Measurements from ENCODE around the gene RBBP7. TPM values are rescaled to one million over a fixed set of nuclear protein-coding genes. Genes with fewer than 3 reads are reported as not detected.
A peak's percentile ranks its signal among the peaks of the same experiment; 100 is the strongest.

Gene RBBP7
- 138 and 185 TPM in 2 replicates for total RNA-seq (2014; rRNA removed; shearing (Covaris generic); ENCODE audit: low replicate concordance)

DNA sequence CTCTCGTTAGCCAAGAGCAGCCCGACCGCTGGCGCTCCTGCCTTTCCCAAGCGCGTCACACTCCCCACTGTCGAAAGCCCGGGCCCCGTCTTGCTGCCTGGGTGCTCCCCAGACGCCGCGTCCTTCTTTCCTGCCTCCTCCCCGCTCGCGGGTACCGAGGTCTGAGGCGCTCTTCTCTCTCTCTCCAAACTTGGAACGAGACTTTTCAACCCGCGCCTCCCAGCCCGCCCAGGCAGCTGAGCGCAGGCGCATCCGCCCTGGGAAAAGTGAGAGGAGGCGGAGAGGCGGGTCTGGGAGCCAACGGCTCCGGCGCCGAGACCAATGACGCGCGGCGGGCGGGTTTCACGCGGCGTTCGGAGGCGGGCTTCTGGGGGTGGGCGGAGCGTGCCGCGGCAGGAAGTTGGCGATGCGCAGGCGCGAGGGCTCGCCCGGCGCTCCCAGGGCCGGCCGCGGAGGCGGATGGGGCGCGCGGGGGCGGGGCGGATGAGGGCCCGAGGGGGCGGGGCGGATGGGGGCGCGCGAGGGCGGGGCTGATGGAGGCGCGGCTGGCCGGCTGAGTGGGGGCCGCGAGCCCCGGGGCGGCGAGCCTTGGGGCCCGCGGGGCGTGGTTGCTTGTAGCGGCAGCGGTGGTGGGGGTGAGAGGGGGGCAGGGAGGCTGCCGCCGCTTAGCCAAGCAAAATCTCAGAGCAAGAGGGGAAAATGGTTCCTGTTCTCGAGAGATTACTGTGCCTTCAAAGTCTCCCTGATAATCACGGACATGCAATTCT is at the start of gene RBBP7:
Gene RBBP7, minus strand, starts transcription at position 268 of the 767 bp plus-strand sequence. CDS start 309 bp downstream, outside the sequence.
- H3K4me2 ChIP-seq (ENCODE audit: low read depth, low read length, poor library complexity, severe bottlenecking): peak within 1 kb of the TSS; percentile 79
- peaks cover 15% of the 10 kb centered on the region for H3K36me3 ChIP-seq (ENCODE audit: insufficient read depth, low read length)
- H3K9me3 ChIP-seq (ENCODE audit: low read length): no peaks in the 10 kb centered on the region
- peak; percentile 95 for DNase-seq
- H3K9me2 ChIP-seq (replicated peaks; ENCODE audit: insufficient read depth, low read length): no peaks in the 10 kb centered on the region
- H3K4me1 ChIP-seq (ENCODE audit: low read length): peaks cover 32% of the 10 kb centered on the region
- no peaks in the 10 kb centered on the region; the same call in 1 of the 2 replicates for H4K20me1 ChIP-seq (ENCODE audit: insufficient read depth, low read depth, low read length)
- H3K9ac ChIP-seq (ENCODE audit: low read length): peak within 1 kb of the TSS; percentile 86
- H3K4me3 ChIP-seq (ENCODE audit: low read length): peak within 1 kb of the TSS; percentile 73
- no peaks in the 10 kb centered on the region for H3K27me3 ChIP-seq (ENCODE audit: low read length)
- peak within 1 kb of the TSS; percentile 39; the same call in 1 of the 2 replicates for H2AFZ ChIP-seq (ENCODE audit: low read length)
- peak within 1 kb of the TSS; percentile 83 for H3K27ac ChIP-seq (ENCODE audit: low read length)
- peaks cover 40% of the 10 kb centered on the region for H3K79me2 ChIP-seq (ENCODE audit: low read length)

DNA sequence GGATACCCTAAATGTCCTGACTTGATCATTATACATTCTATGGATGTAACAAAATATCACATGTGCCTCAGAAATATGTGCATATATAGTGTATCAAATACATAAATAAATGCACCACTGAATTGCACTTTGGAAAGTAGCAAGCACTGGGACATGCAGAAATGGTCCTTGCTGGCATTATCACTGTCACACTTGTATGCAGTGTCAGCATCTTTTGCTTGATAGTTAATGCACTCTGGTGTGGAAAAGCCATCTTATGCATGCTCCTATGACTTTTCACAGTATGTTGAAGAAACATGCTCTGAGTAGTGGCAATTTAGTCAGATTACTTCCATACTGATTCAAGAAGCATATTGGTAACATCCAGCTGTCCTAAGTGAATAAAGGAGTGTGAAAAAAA is 48.8 kb upstream of the RBBP7 start:
- Histone ChIP-seq H3K27me3 (ENCODE audit: low read length) (no peaks in the 10 kb centered on the region), H3K4me2 (ENCODE audit: low read depth, low read length, poor library complexity, severe bottlenecking) (no peak overlapping the region), H3K4me3 (ENCODE audit: low read length) (no peak overlapping the region), H3K9me2 (replicated peaks; ENCODE audit: insufficient read depth, low read length) (no peaks in the 10 kb centered on the region), H3K79me2 (ENCODE audit: low read length) (no peaks in the 10 kb centered on the region), H3K36me3 (ENCODE audit: insufficient read depth, low read length) (no peaks in the 10 kb centered on the region), H4K20me1 (ENCODE audit: insufficient read depth, low read depth, low read length) (no peaks in the 10 kb centered on the region), H3K4me1 (ENCODE audit: low read length) (no peaks in the 10 kb centered on the region), H3K9ac (ENCODE audit: low read length) (no peak overlapping the region), H3K9me3 (ENCODE audit: low read length) (no peaks in the 10 kb centered on the region), H3K27ac (ENCODE audit: low read length) (no peak overlapping the region), H2AFZ (ENCODE audit: low read length) (no peak overlapping the region)
- DNase-seq: no peak

DNA sequence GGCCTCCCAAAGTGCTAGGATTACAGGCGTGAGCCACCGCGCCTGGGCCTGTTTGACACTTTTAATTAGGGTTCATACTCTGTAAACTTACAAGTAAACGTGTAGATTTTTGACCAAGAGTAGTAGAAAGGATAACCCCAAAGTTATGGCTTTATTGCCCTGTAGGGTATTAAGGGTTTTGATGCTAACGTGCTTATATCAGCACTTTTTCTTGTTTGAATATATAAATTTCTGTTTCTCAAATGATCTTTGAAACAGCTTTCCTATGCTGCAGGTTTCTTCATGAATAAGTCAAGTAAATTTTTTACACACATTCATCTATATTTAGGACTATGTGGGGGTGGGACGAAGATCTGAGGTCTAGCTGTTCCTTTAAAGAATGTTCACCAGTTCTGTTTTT is 47.0 kb upstream of the RBBP7 start:
- no peak overlapping the region for H3K27ac ChIP-seq (ENCODE audit: low read length)
- no peaks in the 10 kb centered on the region for H3K9me3 ChIP-seq (ENCODE audit: low read length)

DNA sequence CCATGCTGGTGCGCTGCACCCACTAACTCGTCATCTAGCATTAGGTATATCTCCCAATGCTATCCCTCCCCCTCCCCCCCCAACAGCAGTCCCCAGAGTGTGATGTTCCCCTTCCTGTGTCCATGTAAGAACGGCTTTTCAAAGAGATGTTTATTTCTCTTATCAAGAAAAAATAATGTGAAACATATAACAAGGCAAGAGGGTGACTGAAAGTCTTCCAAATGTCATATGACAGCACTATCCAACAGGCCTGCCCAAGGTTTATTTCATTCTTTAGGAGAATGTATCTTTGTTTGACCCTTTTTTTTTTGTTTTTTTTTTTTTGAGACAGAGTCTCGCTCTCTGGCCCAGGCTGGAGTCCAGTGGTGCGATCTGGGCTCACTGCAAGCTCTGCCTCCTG is 46.4 kb upstream of the RBBP7 start:
- no peak for DNase-seq
- Histone ChIP-seq H3K9me3 (ENCODE audit: low read length) (no peaks in the 10 kb centered on the region), H3K4me2 (ENCODE audit: low read depth, low read length, poor library complexity, severe bottlenecking) (no peak overlapping the region), H3K27me3 (ENCODE audit: low read length) (no peaks in the 10 kb centered on the region), H2AFZ (ENCODE audit: low read length) (no peak overlapping the region), H3K9ac (ENCODE audit: low read length) (no peak overlapping the region), H3K36me3 (ENCODE audit: insufficient read depth, low read length) (no peaks in the 10 kb centered on the region), H3K4me1 (ENCODE audit: low read length) (no peaks in the 10 kb centered on the region), H3K4me3 (ENCODE audit: low read length) (no peak overlapping the region), H4K20me1 (ENCODE audit: insufficient read depth, low read depth, low read length) (no peaks in the 10 kb centered on the region), H3K79me2 (ENCODE audit: low read length) (no peaks in the 10 kb centered on the region), H3K27ac (ENCODE audit: low read length) (no peak overlapping the region), H3K9me2 (replicated peaks; ENCODE audit: insufficient read depth, low read length) (no peaks in the 10 kb centered on the region)

More for the DNA sequence above, 47.0 kb upstream of the RBBP7 start:
- no peak overlapping the region for H2AFZ ChIP-seq (ENCODE audit: low read length)
- H4K20me1 ChIP-seq (ENCODE audit: insufficient read depth, low read depth, low read length): no peaks in the 10 kb centered on the region
- no peak overlapping the region for H3K9ac ChIP-seq (ENCODE audit: low read length)
- no peak overlapping the region for H3K4me3 ChIP-seq (ENCODE audit: low read length)
- H3K9me2 ChIP-seq (replicated peaks; ENCODE audit: insufficient read depth, low read length): no peaks in the 10 kb centered on the region
- no peaks in the 10 kb centered on the region for H3K79me2 ChIP-seq (ENCODE audit: low read length)
- peak; percentile 11 for DNase-seq
- H3K27me3 ChIP-seq (ENCODE audit: low read length): no peaks in the 10 kb centered on the region
- no peaks in the 10 kb centered on the region for H3K4me1 ChIP-seq (ENCODE audit: low read length)
- H3K4me2 ChIP-seq (ENCODE audit: low read depth, low read length, poor library complexity, severe bottlenecking): no peak overlapping the region
- H3K36me3 ChIP-seq (ENCODE audit: insufficient read depth, low read length): no peaks in the 10 kb centered on the region

DNA sequence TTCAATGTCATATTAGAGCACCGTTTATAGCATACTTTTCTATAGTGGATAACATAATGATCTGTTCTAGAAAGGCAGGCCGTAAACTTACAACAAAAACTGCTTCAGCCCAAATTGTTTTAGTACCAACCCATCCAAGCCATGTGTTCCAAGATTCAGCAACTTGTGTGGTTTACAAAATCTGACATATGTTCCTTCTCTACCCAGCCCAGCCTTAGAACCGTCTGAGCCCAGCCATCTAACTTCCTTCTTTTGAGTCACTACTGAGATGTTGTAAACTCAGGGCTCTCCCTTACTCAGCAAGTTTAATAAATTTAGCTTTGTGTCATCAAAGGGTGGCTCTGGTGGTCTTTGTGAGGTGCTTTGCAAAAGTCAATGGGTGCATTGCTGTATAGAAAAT is 43.9 kb upstream of the RBBP7 start:
- Histone ChIP-seq H3K27me3 (ENCODE audit: low read length) (no peaks in the 10 kb centered on the region), H3K4me3 (ENCODE audit: low read length) (no peak overlapping the region), H3K27ac (ENCODE audit: low read length) (no peak overlapping the region), H3K9me2 (replicated peaks; ENCODE audit: insufficient read depth, low read length) (no peaks in the 10 kb centered on the region), H3K9me3 (ENCODE audit: low read length) (no peaks in the 10 kb centered on the region), H3K36me3 (ENCODE audit: insufficient read depth, low read length) (no peaks in the 10 kb centered on the region), H3K4me1 (ENCODE audit: low read length) (no peaks in the 10 kb centered on the region), H4K20me1 (ENCODE audit: insufficient read depth, low read depth, low read length) (no peaks in the 10 kb centered on the region), H3K4me2 (ENCODE audit: low read depth, low read length, poor library complexity, severe bottlenecking) (no peak overlapping the region), H3K79me2 (ENCODE audit: low read length) (no peaks in the 10 kb centered on the region), H3K9ac (ENCODE audit: low read length) (no peak overlapping the region), H2AFZ (ENCODE audit: low read length) (no peak overlapping the region)
- DNase-seq: no peak

DNA sequence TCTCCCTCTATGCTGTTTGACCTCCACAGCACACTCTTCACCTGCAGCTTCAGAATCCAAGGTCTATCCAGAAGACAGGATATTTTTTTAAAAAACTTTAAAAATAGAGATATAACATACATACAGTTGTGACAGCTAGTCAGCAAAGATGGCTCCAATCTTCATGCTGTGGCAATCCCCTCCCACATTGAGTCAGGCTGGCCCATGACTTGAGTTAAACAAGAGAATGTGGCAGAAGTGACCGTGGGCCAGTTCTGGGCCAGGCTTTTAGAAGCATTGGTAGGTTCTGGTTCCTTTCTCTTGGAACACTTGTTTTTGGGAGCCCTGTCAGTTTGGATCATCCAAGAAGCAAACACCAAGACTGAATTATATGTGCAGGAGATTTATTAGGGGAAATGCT is 40.2 kb upstream of the RBBP7 start:
- no peak overlapping the region for H2AFZ ChIP-seq (ENCODE audit: low read length)
- no peaks in the 10 kb centered on the region for H3K9me3 ChIP-seq (ENCODE audit: low read length)
- H3K4me2 ChIP-seq (ENCODE audit: low read depth, low read length, poor library complexity, severe bottlenecking): no peak overlapping the region
- H3K27ac ChIP-seq (ENCODE audit: low read length): no peak overlapping the region
- no peak overlapping the region for H3K4me3 ChIP-seq (ENCODE audit: low read length)
- no peaks in the 10 kb centered on the region for H3K36me3 ChIP-seq (ENCODE audit: insufficient read depth, low read length)
- no peak overlapping the region for H3K9ac ChIP-seq (ENCODE audit: low read length)
- H3K4me1 ChIP-seq (ENCODE audit: low read length): no peaks in the 10 kb centered on the region
- no peaks in the 10 kb centered on the region for H3K79me2 ChIP-seq (ENCODE audit: low read length)
- no peak for DNase-seq
- no peaks in the 10 kb centered on the region for H4K20me1 ChIP-seq (ENCODE audit: insufficient read depth, low read depth, low read length)
- no peaks in the 10 kb centered on the region for H3K9me2 ChIP-seq (replicated peaks; ENCODE audit: insufficient read depth, low read length)
- H3K27me3 ChIP-seq (ENCODE audit: low read length): no peaks in the 10 kb centered on the region

DNA sequence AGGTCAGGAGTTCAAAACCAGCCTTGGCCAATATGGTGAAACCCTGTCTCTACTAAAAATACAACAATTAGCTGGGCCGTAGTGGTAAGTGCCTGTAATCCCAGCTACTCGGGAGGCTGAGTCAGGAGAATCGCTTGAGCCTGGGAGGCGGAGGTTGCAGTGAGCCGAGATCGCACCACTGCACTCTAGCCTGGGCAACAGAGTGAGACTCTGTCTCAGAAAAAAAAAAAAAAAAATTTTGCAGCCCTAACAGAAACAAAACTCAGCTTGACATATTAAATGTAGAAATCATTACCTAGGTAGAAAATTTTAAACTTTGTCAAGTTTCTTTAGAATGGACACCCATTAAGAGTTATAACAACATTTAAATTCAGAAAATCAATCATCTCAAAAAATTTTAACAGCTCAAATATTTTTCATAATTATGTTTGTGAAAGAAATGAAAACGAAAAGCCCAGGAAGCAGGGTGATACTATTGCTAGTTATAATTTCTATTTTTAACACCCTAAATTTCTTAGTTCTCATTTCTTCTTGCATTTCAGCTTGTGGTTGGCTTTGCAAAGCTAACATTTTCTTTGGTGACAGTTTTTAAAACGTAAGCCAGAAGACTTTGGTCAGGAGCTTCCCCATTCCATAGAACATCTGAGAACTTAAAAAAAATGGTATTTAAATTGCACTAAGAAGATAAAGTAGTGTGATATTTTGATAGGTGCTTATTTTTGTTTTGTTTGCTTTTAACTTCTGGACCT is 33.3 kb upstream of the RBBP7 start:
- Histone ChIP-seq H4K20me1 (ENCODE audit: insufficient read depth, low read depth, low read length) (no peaks in the 10 kb centered on the region), H3K4me1 (ENCODE audit: low read length) (no peaks in the 10 kb centered on the region), H3K4me2 (ENCODE audit: low read depth, low read length, poor library complexity, severe bottlenecking) (no peak overlapping the region), H3K9ac (ENCODE audit: low read length) (no peak overlapping the region), H3K36me3 (ENCODE audit: insufficient read depth, low read length) (no peaks in the 10 kb centered on the region), H3K4me3 (ENCODE audit: low read length) (no peak overlapping the region), H3K79me2 (ENCODE audit: low read length) (no peaks in the 10 kb centered on the region), H3K27ac (ENCODE audit: low read length) (no peak overlapping the region), H2AFZ (ENCODE audit: low read length) (no peak overlapping the region), H3K27me3 (ENCODE audit: low read length) (no peaks in the 10 kb centered on the region), H3K9me3 (ENCODE audit: low read length) (no peaks in the 10 kb centered on the region), H3K9me2 (replicated peaks; ENCODE audit: insufficient read depth, low read length) (no peaks in the 10 kb centered on the region)
- DNase-seq: no peak

DNA sequence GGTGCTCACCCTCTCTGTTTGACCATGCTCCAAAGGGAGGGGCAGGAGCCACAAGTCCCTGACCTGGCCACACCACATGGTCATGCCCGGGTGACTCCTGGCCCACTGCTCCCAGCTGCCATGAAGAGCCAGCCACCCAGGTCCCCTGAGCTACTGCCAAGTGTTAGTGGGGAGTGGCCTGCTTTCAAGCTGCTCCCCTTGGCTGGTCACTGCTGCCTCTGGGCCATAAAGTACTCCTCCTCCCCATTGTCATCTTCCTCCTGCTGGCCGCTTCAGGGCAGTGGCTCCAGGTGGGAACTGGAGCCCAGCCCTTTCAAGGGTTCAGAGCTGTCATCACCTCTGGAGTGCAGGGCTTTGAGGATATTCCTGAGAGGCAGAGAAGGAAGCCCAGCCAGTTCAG is 27.3 kb upstream of the RBBP7 start:
- Histone ChIP-seq H3K27me3 (ENCODE audit: low read length) (no peaks in the 10 kb centered on the region), H3K27ac (ENCODE audit: low read length) (no peak overlapping the region), H3K9me3 (ENCODE audit: low read length) (no peaks in the 10 kb centered on the region), H3K9ac (ENCODE audit: low read length) (no peak overlapping the region), H3K9me2 (replicated peaks; ENCODE audit: insufficient read depth, low read length) (no peaks in the 10 kb centered on the region), H3K4me2 (ENCODE audit: low read depth, low read length, poor library complexity, severe bottlenecking) (no peak overlapping the region), H3K36me3 (ENCODE audit: insufficient read depth, low read length) (no peaks in the 10 kb centered on the region), H2AFZ (ENCODE audit: low read length) (no peak overlapping the region), H3K4me1 (ENCODE audit: low read length) (peaks cover 7% of the 10 kb centered on the region), H4K20me1 (ENCODE audit: insufficient read depth, low read depth, low read length) (no peaks in the 10 kb centered on the region), H3K4me3 (ENCODE audit: low read length) (no peak overlapping the region), H3K79me2 (ENCODE audit: low read length) (no peaks in the 10 kb centered on the region)
- DNase-seq: no peak

Measured in Karpas-422 (cell line).